H1 (cell line): ENCODE data around the gene NCEH1. TPM values are rescaled to one million over a fixed set of nuclear protein-coding genes. Genes with fewer than 3 reads are reported as not detected.

ENCODE experiments used
- CTCF ChIA-PET: fragments of 300-600 bp; sonication (Branson Sonifier 250); formaldehyde crosslinking; loops from one replicate; lab custom pipeline; 2021; ENCODE audit not compliant: partially characterized antibody; lab: Charles Lee
- POLR2A ChIA-PET: fragments of 300-600 bp; sonication (Branson Sonifier 250); formaldehyde crosslinking; loops from one replicate; lab custom pipeline; 2021; ENCODE audit warnings: inconsistent platforms; ENCODE audit not compliant: partially characterized antibody; lab: Charles Lee
- DNase-seq, 2 experiments: peaks; one replicate each; pipeline versions ENCODE4 v3.0.0 to v3.0.0-alpha.2; 2010 to 2022; ENCODE audit warnings: low spot score in 2 of 2, low read depth in 1 of 2, mixed read lengths in 1 of 2
- FAIRE-seq: peaks from 2 replicates; lab custom pipeline; 2011; peaks lifted over from hg19 to GRCh38; lab: Jason Lieb, UNC
- H2AFZ ChIP-seq: 2 replicates; pipeline ENCODE4 v1.8.1; 2012; ENCODE audit warnings: low read length, inconsistent platforms
- H2AK5ac ChIP-seq: 2 replicates; pipeline ENCODE4 v1.6.1; 2013; ENCODE audit warnings: low read depth, low read length
- H2BK120ac ChIP-seq: replicated peaks from 2 replicates; pipeline ENCODE3; 2013; ENCODE audit warnings: low read depth, low read length, inconsistent platforms
- H2BK12ac ChIP-seq: 2 replicates; pipeline ENCODE4 v1.6.1; 2013; ENCODE audit warnings: low read depth, low read length
- H2BK15ac ChIP-seq: 2 replicates; pipeline ENCODE4 v1.6.1; 2013; ENCODE audit warnings: low read length
- H2BK20ac ChIP-seq: 2 replicates; pipeline ENCODE4 v1.6.1; 2013; ENCODE audit warnings: low read length
- H2BK5ac ChIP-seq: 2 replicates; pipeline ENCODE4 v1.6.1; 2013; ENCODE audit warnings: low read depth, low read length
- H3K14ac ChIP-seq: 2 replicates; pipeline ENCODE4 v1.6.1; 2013; ENCODE audit warnings: inconsistent platforms; ENCODE audit not compliant: insufficient read length
- H3K18ac ChIP-seq: 2 replicates; pipeline ENCODE4 v1.6.1; 2013; ENCODE audit warnings: low read length; ENCODE audit errors: extremely low read depth
- H3K23ac ChIP-seq: 2 replicates; pipeline ENCODE4 v1.6.1; 2013; ENCODE audit warnings: inconsistent platforms; ENCODE audit not compliant: insufficient read length
- H3K23me2 ChIP-seq: 2 replicates; pipeline ENCODE4 v1.6.1; 2013; ENCODE audit warnings: low read depth, low read length
- H3K27ac ChIP-seq: 2 replicates; pipeline ENCODE4 v1.6.1; 2011; ENCODE audit warnings: low read depth, low read length, inconsistent platforms
- H3K27me3 ChIP-seq, 4 experiments: replicated peaks in 1 of 4; 1 replicate in 1 of 4; 2 replicates in 3 of 4; pipeline versions ENCODE4 v1.6.1 to v1.8.1; 2011 to 2013; ENCODE audit warnings: low read length in 3 of 4, mild to moderate bottlenecking in 3 of 4, inconsistent platforms in 2 of 4, mixed read lengths in 2 of 4, moderate library complexity in 1 of 4; ENCODE audit not compliant: control insufficient read depth in 3 of 4, insufficient read depth in 3 of 4; ENCODE audit errors: extremely low read depth in 1 of 4
- H3K36me3 ChIP-seq, 4 experiments: 2 replicates each; pipeline versions ENCODE4 v1.6.1 to v1.8.1; 2011 to 2013; ENCODE audit warnings: mild to moderate bottlenecking in 4 of 4, low read length in 3 of 4, moderate library complexity in 2 of 4, control low read depth in 1 of 4, inconsistent platforms in 1 of 4; ENCODE audit not compliant: insufficient read depth in 4 of 4, control insufficient read depth in 2 of 4
- H3K4ac ChIP-seq: replicated peaks from 2 replicates; pipeline ENCODE3; 2013; ENCODE audit warnings: low read length, low read depth, mixed read lengths, inconsistent platforms; ENCODE audit not compliant: insufficient read length
- H3K4me1 ChIP-seq, 4 experiments: replicated peaks in 1 of 4; 1 replicate in 1 of 4; 2 replicates in 3 of 4; pipeline versions ENCODE4 v1.6.1 to v1.8.1; 2011 to 2013; ENCODE audit warnings: low read length in 3 of 4, inconsistent platforms in 2 of 4, mixed read lengths in 1 of 4; ENCODE audit not compliant: insufficient read depth in 4 of 4, control insufficient read depth in 3 of 4
- H3K4me2 ChIP-seq, 2 experiments: 2 replicates each; pipeline versions ENCODE4 v1.6.1 to v1.8.1; 2011 to 2013; ENCODE audit warnings: low read depth in 2 of 2, low read length in 2 of 2, control low read depth in 1 of 2, inconsistent platforms in 1 of 2, mild to moderate bottlenecking in 1 of 2; ENCODE audit not compliant: insufficient read depth in 1 of 2
- H3K4me3 ChIP-seq, 4 experiments: fragments of 200-600, 300-600 bp in 1 of 4; sonication (generic), shearing (Covaris generic), sonication (Bioruptor Twin) in 1 of 4; 2 replicates each; pipeline versions ENCODE4 v1.5.1 to v1.8.1; 2011 to 2016; ENCODE audit warnings: low read length in 4 of 4, low read depth in 3 of 4, control low read depth in 2 of 4, inconsistent platforms in 2 of 4, mild to moderate bottlenecking in 2 of 4, mixed read lengths in 1 of 4, moderate library complexity in 1 of 4; ENCODE audit not compliant: insufficient read depth in 2 of 4; ENCODE audit errors: extremely low read depth in 1 of 4
- H3K56ac ChIP-seq: replicated peaks from 2 replicates; pipeline ENCODE3; 2013; ENCODE audit warnings: low read depth, mild to moderate bottlenecking, mixed read lengths, low read length, inconsistent platforms; ENCODE audit not compliant: insufficient read length
- H3K79me1 ChIP-seq: 2 replicates; pipeline ENCODE4 v1.6.1; 2013; ENCODE audit warnings: low read depth, low read length, control low read depth
- H3K79me2 ChIP-seq, 2 experiments: 2 replicates each; pipeline versions ENCODE4 v1.6.1 to v1.8.1; 2012 to 2013; ENCODE audit warnings: low read length in 2 of 2, mild to moderate bottlenecking in 2 of 2, inconsistent platforms in 1 of 2; ENCODE audit not compliant: insufficient read depth in 2 of 2, control insufficient read depth in 1 of 2
- H3K9ac ChIP-seq, 4 experiments: replicated peaks in 1 of 4; 1 replicate in 1 of 4; 2 replicates in 3 of 4; pipeline versions ENCODE4 v1.6.1 to v1.8.1; 2011 to 2013; ENCODE audit warnings: low read depth in 3 of 4, low read length in 3 of 4, control low read depth in 2 of 4, mild to moderate bottlenecking in 2 of 4, moderate library complexity in 2 of 4, inconsistent platforms in 1 of 4; ENCODE audit errors: extremely low read depth in 1 of 4
- H3K9me3 ChIP-seq, 2 experiments: 2 replicates each; pipeline versions ENCODE4 v1.6.1 to v1.8.1; 2012 to 2013; ENCODE audit warnings: mild to moderate bottlenecking in 2 of 2, moderate library complexity in 2 of 2, control low read depth in 1 of 2, inconsistent platforms in 1 of 2, low read depth in 1 of 2, low read length in 1 of 2, mixed read lengths in 1 of 2; ENCODE audit not compliant: insufficient read depth in 2 of 2
- H4K20me1 ChIP-seq, 2 experiments: replicated peaks in 1 of 2; 2 replicates each; pipeline versions ENCODE3 to v1.8.1; 2011 to 2013; ENCODE audit warnings: inconsistent platforms in 2 of 2, low read length in 2 of 2, mild to moderate bottlenecking in 1 of 2; ENCODE audit not compliant: insufficient read depth in 2 of 2, control insufficient read depth in 1 of 2
- H4K5ac ChIP-seq: 2 replicates; pipeline ENCODE4 v1.6.1; 2013; ENCODE audit warnings: low read length, low read depth, mixed read lengths, inconsistent platforms; ENCODE audit not compliant: insufficient read length
- H4K8ac ChIP-seq: 2 replicates; pipeline ENCODE4 v1.8.0; 2013; ENCODE audit warnings: mild to moderate bottlenecking, moderate library complexity, low read length, inconsistent platforms; ENCODE audit not compliant: insufficient read depth; ENCODE audit errors: extremely low read depth
- H4K91ac ChIP-seq: replicated peaks from 2 replicates; pipeline ENCODE3; 2013; ENCODE audit warnings: low read length, mixed read lengths, inconsistent platforms; ENCODE audit not compliant: insufficient read length
- WGBS, 2 experiments: shearing (Covaris generic) in 1 of 2; methylation state at CpG; one replicate each; pipeline versions ENCODE4 v1.1.6 to v1.1.7; 2013 to 2015; ENCODE audit warnings: low lambda C conversion rate in 2 of 2, mixed read lengths in 2 of 2, inconsistent platforms in 1 of 2, low coverage in 1 of 2, missing lambda C conversion rate in 1 of 2; ENCODE audit not compliant: insufficient replicate concordance in 2 of 2, insufficient coverage in 1 of 2, insufficient read length in 1 of 2; ENCODE audit errors: extremely low coverage in 1 of 2, missing lambda C conversion rate in 1 of 2; 5-methylcytosine and 5-hydroxymethylcytosine counted together
- polyA plus RNA-seq, 7 experiments: library from polyadenylated mRNA; depleted of rRNA in 3 of 7; stranded (reverse) in 5 of 7; unstranded in 2 of 7; fragments of >200 nt in 5 of 7; fragments of 200-250 nt in 2 of 7; gene quantifications; 1 replicate in 5 of 7; 2 replicates in 1 of 7; 4 replicates in 1 of 7; pipeline versions ENCODE4 v1.2.1 to v1.2.3, GENCODE V29; 2011 to 2013; ENCODE audit warnings: missing spikeins in 2 of 7, mixed read lengths in 2 of 7
- total RNA-seq: library from RNA; stranded (reverse); fragmentation: NEBNext Ultra II Directional; extraction: Animal tissue kit (Norgen Biotek cat#: 25700); gene quantifications from 2 replicates; pipeline ENCODE4 v1.2.1, GENCODE V29; 2021

The NCEH1 gene
- total and polyA plus RNA-seq, 2 of the 8 experiments (the other 6 are each of a cell fraction or from before 2014, with no cell fraction given): 2.2 to 6.4 TPM

DNA sequence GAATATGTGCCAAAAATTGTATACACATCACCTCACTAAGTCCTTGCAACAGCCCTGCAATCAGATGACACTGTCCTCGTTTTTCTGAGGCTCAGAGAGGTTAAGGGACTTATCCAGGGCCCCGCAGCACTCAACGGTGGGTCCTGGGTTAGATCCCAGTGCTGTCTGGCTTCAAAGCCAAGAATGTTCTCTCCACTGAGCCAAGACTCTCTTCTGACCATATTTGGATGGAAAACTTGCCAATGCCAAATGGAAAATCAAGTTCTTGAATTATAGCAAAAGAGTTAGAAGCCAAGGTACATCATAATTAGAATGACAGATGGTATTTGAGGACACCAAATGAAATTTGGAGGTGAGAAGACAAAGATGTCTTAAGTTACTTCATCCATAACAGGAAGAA, 75.9 kb downstream of the NCEH1 start:
- H3K79me2 ChIP-seq: no peaks in the 10 kb centered on the region
- H3K4me1 ChIP-seq: no peaks in the 10 kb centered on the region
- no peak overlapping the region for H4K8ac ChIP-seq
- no peak overlapping the region for H3K18ac ChIP-seq
- H3K23ac ChIP-seq: no peak overlapping the region
- no peak overlapping the region for H4K91ac ChIP-seq
- no peak overlapping the region for H3K4ac ChIP-seq
- H3K36me3 ChIP-seq: peaks cover 0 to 2% (median 0%) of the 10 kb centered on the region in 4 experiments; a peak in 5 of 8 replicates
- H2BK5ac ChIP-seq: no peak overlapping the region
- H3K56ac ChIP-seq: no peak overlapping the region
- H2BK15ac ChIP-seq: no peak overlapping the region
- peaks cover 0 to 3% of the 10 kb centered on the region in 2 experiments for H4K20me1 ChIP-seq
- H2AFZ ChIP-seq: no peak overlapping the region
- no peak overlapping the region for H3K9ac ChIP-seq
- H4K5ac ChIP-seq: no peak overlapping the region
- H3K9me3 ChIP-seq: no peaks in the 10 kb centered on the region
- no peak for DNase-seq
- H3K14ac ChIP-seq: no peak overlapping the region
- ChIA-PET POLR2A (no interaction called here), CTCF (interaction anchor here (0.6 to 4.3 kb wide), 5 partner anchors 11 to 40 kb away, joined by 3 to 28 read pairs (median 4); no protein-coding TSS in a partner anchor)
- FAIRE-seq: no peak
- H2AK5ac ChIP-seq: no peak overlapping the region
- no peaks in the 10 kb centered on the region for H3K23me2 ChIP-seq
- H3K4me3 ChIP-seq: no peak overlapping the region
- H2BK120ac ChIP-seq: no peak overlapping the region
- no peak overlapping the region for H2BK12ac ChIP-seq
- H3K4me2 ChIP-seq: no peak overlapping the region
- peaks cover 0 to 1% (median 0%) of the 10 kb centered on the region in 4 experiments; a peak in 1 of 7 replicates for H3K27me3 ChIP-seq
- 96% methylated on average over 3 of the region's 3 CpGs; no CpG with 5 or more reads in 1 of the 2 experiments for WGBS, 2 experiments
- no peaks in the 10 kb centered on the region for H3K79me1 ChIP-seq
- H2BK20ac ChIP-seq: no peak overlapping the region
- H3K27ac ChIP-seq: no peak overlapping the region
